BLaER1 (cell line): ENCODE results near the gene TTLL7.
"Not testable (repeated sequence)": the region's sequence is repeated elsewhere in the genome, so short reads cannot be mapped to it uniquely, and the experiment has no call there.

ENCODE experiments used
- H3K27ac ChIP-seq: shearing (Covaris generic); formaldehyde crosslinking; 2 replicates; pipeline ENCODE4 v1.8.1; 2022
- H3K27me3 ChIP-seq: shearing (Covaris generic); formaldehyde crosslinking; 2 replicates; pipeline ENCODE4 v1.8.1; 2022
- H3K36me3 ChIP-seq: shearing (Covaris generic); formaldehyde crosslinking; 2 replicates; pipeline ENCODE4 v1.8.1; 2022
- H3K4me1 ChIP-seq: shearing (Covaris generic); formaldehyde crosslinking; 2 replicates; pipeline ENCODE4 v1.8.1; 2022
- H3K4me2 ChIP-seq: shearing (Covaris generic); formaldehyde crosslinking; 2 replicates; pipeline ENCODE4 v1.8.1; 2022
- H3K4me3 ChIP-seq: shearing (Covaris generic); formaldehyde crosslinking; 2 replicates; pipeline ENCODE4 v1.8.1; 2022
- H3K9ac ChIP-seq: shearing (Covaris generic); formaldehyde crosslinking; 2 replicates; pipeline ENCODE4 v1.8.1; 2022
- H3K9me3 ChIP-seq: shearing (Covaris generic); formaldehyde crosslinking; 2 replicates; pipeline ENCODE4 v1.8.1; 2022
- H4K20me1 ChIP-seq: shearing (Covaris generic); formaldehyde crosslinking; 2 replicates; pipeline ENCODE4 v1.8.1; 2022
- Cebpa-rat ChIP-seq: shearing (Covaris generic); IDR thresholded peaks from 2 replicates; pipeline ENCODE4 v1.8.1; 2022

TTLL7 gene

GRCh38 chr1:83919872-83920271, 79.1 kb downstream of the TTLL7 start:
- Histone ChIP-seq H3K27ac (no peak overlapping the region), H3K36me3 (no peaks in the 10 kb centered on the region), H3K4me1 (no peaks in the 10 kb centered on the region), H3K9me3 (no peaks in the 10 kb centered on the region), H3K4me3 (no peak overlapping the region), H3K4me2 (no peak overlapping the region), H3K9ac (no peak overlapping the region), H4K20me1 (no peaks in the 10 kb centered on the region), H3K27me3 (no peaks in the 10 kb centered on the region)
- no peak for TF ChIP-seq Cebpa-rat

GRCh38 chr1:83918688-83919285, 80.1 kb downstream of the TTLL7 start:
- Histone ChIP-seq H3K27ac (no peak overlapping the region), H3K27me3 (no peaks in the 10 kb centered on the region), H3K4me3 (no peak overlapping the region), H3K9me3 (no peaks in the 10 kb centered on the region), H3K9ac (no peak overlapping the region), H3K4me2 (no peak overlapping the region), H3K4me1 (no peaks in the 10 kb centered on the region), H3K36me3 (no peaks in the 10 kb centered on the region), H4K20me1 (no peaks in the 10 kb centered on the region)
- no peak for TF ChIP-seq Cebpa-rat

- H3K36me3 ChIP-seq = no peaks in the 10 kb centered on the region
- no peaks in the 10 kb centered on the region for H3K4me1 ChIP-seq
- no peak overlapping the region for H3K9ac ChIP-seq
- no peaks in the 10 kb centered on the region for H3K9me3 ChIP-seq
- H3K27ac ChIP-seq = no peak overlapping the region
- H3K4me2 ChIP-seq = no peak overlapping the region
- H3K4me3 ChIP-seq = no peak overlapping the region
- H3K27me3 ChIP-seq = no peaks in the 10 kb centered on the region
- no peaks in the 10 kb centered on the region for H4K20me1 ChIP-seq
- TF ChIP-seq Cebpa-rat = no peak
Measured at GRCh38 chr1:83917959-83918358, 81.0 kb downstream of the TTLL7 start.

GRCh38 chr1:83916094-83916493, 82.8 kb downstream of the TTLL7 start:
- not testable (repeated sequence) for H3K27me3 ChIP-seq, H4K20me1 ChIP-seq, H3K4me1 ChIP-seq, H3K9me3 ChIP-seq, H3K36me3 ChIP-seq, H3K4me3 ChIP-seq, H3K4me2 ChIP-seq, H3K27ac ChIP-seq, H3K9ac ChIP-seq

- no peak for TF ChIP-seq Cebpa-rat
- H3K4me1 ChIP-seq = no peaks in the 10 kb centered on the region
- no peaks in the 10 kb centered on the region for H3K27me3 ChIP-seq
- H3K4me2 ChIP-seq = no peak overlapping the region
- H3K27ac ChIP-seq = no peak overlapping the region
- H4K20me1 ChIP-seq = no peaks in the 10 kb centered on the region
- H3K9me3 ChIP-seq = no peaks in the 10 kb centered on the region
- H3K4me3 ChIP-seq = no peak overlapping the region
- H3K36me3 ChIP-seq = no peaks in the 10 kb centered on the region
- no peak overlapping the region for H3K9ac ChIP-seq
Measured at GRCh38 chr1:83912876-83913275, 86.1 kb downstream of the TTLL7 start.

- no peaks in the 10 kb centered on the region for H4K20me1 ChIP-seq
- no peak for TF ChIP-seq Cebpa-rat
- H3K4me3 ChIP-seq = no peak overlapping the region
- H3K4me1 ChIP-seq = no peaks in the 10 kb centered on the region
- no peaks in the 10 kb centered on the region for H3K27me3 ChIP-seq
- no peaks in the 10 kb centered on the region for H3K36me3 ChIP-seq
- no peak overlapping the region for H3K4me2 ChIP-seq
- no peaks in the 10 kb centered on the region for H3K9me3 ChIP-seq
- no peak overlapping the region for H3K27ac ChIP-seq
- H3K9ac ChIP-seq = no peak overlapping the region
Measured at GRCh38 chr1:83910461-83910860, 88.5 kb downstream of the TTLL7 start.

GRCh38 chr1:83909687-83910086, 89.2 kb downstream of the TTLL7 start:
- Histone ChIP-seq H3K9ac (no peak overlapping the region), H3K9me3 (no peaks in the 10 kb centered on the region), H3K4me2 (no peak overlapping the region), H4K20me1 (no peaks in the 10 kb centered on the region), H3K36me3 (no peaks in the 10 kb centered on the region), H3K27me3 (no peaks in the 10 kb centered on the region), H3K4me3 (no peak overlapping the region), H3K27ac (no peak overlapping the region), H3K4me1 (no peaks in the 10 kb centered on the region)
- no peak for TF ChIP-seq Cebpa-rat

GRCh38 chr1:83905315-83905907, 93.5 kb downstream of the TTLL7 start:
- no peak for TF ChIP-seq Cebpa-rat
- Histone ChIP-seq H3K4me2 (no peak overlapping the region), H3K27me3 (no peaks in the 10 kb centered on the region), H3K9ac (no peak overlapping the region), H3K36me3 (no peaks in the 10 kb centered on the region), H3K9me3 (no peaks in the 10 kb centered on the region), H3K4me3 (no peak overlapping the region), H3K27ac (no peak overlapping the region), H4K20me1 (no peaks in the 10 kb centered on the region), H3K4me1 (no peaks in the 10 kb centered on the region)

GRCh38 chr1:83901547-83902155, 97.3 kb downstream of the TTLL7 start:
- Histone ChIP-seq H3K27me3 (no peaks in the 10 kb centered on the region), H3K9ac (no peak overlapping the region), H3K36me3 (no peaks in the 10 kb centered on the region), H3K27ac (no peak overlapping the region), H3K9me3 (no peaks in the 10 kb centered on the region), H3K4me2 (no peak overlapping the region), H3K4me1 (no peaks in the 10 kb centered on the region), H3K4me3 (no peak overlapping the region), H4K20me1 (no peaks in the 10 kb centered on the region)
- TF ChIP-seq Cebpa-rat = no peak

- Histone ChIP-seq H4K20me1 (no peaks in the 10 kb centered on the region), H3K27me3 (no peaks in the 10 kb centered on the region), H3K36me3 (no peaks in the 10 kb centered on the region), H3K9me3 (no peaks in the 10 kb centered on the region), H3K4me1 (no peaks in the 10 kb centered on the region), H3K4me2 (no peak overlapping the region), H3K27ac (no peak overlapping the region), H3K4me3 (no peak overlapping the region), H3K9ac (no peak overlapping the region)
- no peak for TF ChIP-seq Cebpa-rat
Measured at GRCh38 chr1:83900524-83900923, 98.4 kb downstream of the TTLL7 start.
